ENCODE measurements around the gene KRTAP9-2.
"Not testable (repeated sequence)": the region's sequence is repeated elsewhere in the genome, so short reads cannot be mapped to it uniquely, and the experiment has no call there.

The KRTAP9-2 gene

DNA sequence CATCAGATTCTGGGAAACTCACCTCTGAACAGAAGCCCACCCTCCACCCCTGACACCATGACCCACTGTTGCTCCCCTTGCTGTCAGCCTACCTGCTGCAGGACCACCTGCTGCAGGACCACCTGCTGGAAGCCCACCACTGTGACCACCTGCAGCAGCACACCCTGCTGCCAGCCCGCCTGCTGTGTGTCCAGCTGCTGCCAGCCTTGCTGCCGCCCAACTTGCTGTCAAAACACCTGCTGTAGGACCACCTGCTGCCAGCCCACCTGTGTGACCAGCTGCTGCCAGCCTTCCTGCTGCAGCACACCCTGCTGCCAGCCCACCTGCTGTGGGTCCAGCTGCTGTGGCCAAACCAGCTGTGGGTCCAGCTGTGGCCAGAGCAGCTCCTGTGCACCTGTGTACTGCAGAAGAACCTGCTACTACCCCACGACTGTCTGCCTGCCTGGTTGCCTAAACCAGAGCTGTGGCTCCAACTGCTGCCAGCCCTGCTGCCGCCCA is at the start of gene KRTAP9-2:
Gene KRTAP9-2, plus strand, starts transcription at position 51 of the 498 bp plus-strand sequence. Its CDS starts 7 bp downstream, at position 58.
- DNase-seq (ENCODE audit: low spot score) = not testable (repeated sequence)

DNA sequence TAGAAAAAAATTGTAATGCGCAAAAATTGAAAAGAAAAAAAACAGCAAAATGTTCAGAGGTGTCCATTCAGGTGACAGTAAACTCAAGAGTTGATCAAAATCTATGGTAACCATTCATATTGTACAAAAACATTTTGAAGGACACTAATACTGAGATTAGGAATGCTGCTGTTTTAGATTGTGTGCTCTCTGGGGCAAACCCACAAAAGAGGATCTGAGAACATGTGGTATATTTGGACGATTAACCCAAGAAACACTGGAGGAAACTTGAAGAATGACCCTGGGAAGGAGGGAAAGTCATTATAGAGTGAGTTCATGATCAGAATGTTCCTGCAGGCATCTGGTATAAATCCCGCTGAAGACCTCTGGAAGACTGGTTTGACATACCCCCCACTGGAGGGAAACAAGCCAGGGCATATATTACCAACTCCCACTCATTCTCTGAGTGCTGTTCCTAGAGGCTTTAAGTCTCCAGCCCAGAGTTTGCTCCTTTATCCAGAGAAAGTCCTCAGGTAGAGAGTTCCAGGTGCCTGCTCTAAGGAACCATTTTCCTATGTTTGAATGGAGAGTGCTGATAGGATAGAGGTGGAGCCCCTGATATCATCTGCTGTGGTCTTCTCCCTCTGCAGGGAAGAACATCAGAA is 49.6 kb upstream of the KRTAP9-2 start:
- DNase-seq (ENCODE audit: low spot score) = no peak

- no peak for DNase-seq (ENCODE audit: low spot score)
Observed at GRCh38 chr17:41177727-41178271, 48.6 kb upstream of the KRTAP9-2 start, which contains the start of gene KRTAP4-2. Gene KRTAP4-2 (minus strand): TSS chr17:41178221. CDS start chr17:41178164, 57 bp downstream.

DNA sequence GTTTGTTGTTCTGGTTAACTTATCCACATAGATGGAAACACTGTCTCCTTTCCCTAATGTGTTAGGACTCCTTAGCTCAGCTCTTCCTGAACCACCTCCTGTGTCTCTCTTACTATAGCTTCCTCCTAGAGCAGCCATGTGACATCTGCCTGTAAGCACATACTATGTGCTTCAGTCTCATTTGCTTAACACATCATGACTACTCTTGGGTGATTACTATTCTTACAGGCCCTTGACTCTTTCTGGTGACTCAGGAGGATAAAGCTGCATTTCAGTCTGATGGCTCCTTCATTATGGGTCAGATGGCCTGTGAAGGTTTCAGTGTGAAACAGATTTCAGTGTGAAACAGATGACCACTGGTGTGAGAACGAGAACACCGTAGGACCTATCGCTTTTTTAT is 48.1 kb upstream of the KRTAP9-2 start:
- DNase-seq (ENCODE audit: low spot score) = no peak

DNA sequence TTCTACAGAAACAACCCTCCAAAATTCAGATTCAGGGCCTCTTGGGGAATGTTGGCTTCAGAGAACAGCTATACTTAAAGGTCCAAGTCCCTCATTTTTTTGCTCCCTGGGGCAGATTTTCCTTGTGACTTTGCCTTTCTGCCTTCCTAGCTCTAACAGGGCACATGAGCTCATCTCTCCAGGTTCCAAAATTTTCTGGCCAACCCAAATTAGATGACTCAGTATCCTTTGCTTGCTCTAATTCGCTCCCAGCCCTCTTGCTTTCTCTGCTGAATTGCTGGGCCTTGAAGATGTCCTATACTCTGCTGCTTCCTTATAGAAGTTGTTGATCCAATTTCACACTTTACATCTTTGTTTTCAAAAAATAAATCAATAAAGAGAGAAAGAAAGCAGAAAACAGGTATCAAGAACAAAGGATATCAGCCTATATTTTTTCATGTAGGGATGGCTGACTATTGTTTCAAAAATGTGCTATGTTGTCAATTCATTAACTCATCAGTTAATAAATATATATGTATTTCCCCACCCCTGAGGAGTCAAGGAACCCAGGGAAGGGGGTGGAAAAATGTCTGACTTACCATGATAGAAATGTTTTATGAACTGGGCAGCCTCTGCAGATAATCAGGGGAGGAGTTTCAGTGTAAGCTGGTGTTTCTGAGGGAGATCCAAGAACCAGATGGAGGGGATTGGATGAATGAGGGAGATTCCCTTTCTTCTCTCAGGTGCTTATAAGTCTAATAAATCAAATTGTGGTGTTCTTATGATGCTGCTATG is 47.4 kb upstream of the KRTAP9-2 start:
- DNase-seq (ENCODE audit: low spot score) = no peak

DNA sequence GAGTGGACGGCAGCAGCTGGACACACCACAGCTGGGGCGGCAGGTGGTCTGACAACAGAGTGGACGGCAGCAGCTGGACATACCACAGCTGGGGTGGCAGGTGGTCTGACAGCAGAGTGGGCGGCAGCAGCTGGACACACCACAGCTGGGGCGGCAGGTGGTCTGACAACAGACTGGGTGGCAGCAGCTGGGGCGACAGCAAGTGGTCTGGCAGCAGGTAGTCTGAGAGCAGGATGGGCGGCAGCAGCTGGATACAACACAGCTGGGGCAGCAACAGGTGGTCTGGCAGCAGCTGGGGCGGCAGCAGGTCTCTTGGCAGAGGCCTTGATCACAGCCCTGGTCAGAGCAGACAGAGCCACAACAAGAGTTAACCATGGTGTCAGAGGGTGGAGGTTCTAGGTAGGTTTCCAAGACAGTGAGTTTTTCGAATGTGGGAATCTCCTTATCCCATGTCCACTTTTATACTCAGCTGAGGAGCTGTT is 41.9 kb upstream of the KRTAP9-2 start, which contains the start of gene KRTAP4-1:
Gene KRTAP4-1, minus strand, starts transcription at position 432 of the 482 bp plus-strand sequence. Its CDS starts 57 bp downstream, at position 375.
- DNase-seq (ENCODE audit: low spot score) = no peak

DNA sequence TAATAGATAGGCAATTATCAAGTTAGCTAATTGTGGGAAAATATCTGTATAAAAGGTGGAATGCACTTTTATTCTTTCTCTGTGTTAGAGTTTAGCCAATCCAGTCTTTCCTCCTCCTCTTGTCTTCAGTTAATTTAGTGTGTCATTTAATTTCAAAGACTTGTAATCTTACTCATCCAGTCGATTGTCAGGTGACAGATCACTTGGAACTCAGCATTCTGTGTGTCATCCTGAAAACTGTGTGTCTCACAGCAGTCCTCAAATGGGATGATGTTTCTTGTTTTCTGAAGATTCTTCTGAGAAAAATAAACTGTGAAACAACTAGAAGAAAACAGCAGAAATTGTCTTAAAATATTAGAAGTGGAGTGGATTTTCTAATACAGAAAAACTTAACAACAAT is 41.4 kb upstream of the KRTAP9-2 start:
- DNase-seq (ENCODE audit: low spot score) = no peak

DNA sequence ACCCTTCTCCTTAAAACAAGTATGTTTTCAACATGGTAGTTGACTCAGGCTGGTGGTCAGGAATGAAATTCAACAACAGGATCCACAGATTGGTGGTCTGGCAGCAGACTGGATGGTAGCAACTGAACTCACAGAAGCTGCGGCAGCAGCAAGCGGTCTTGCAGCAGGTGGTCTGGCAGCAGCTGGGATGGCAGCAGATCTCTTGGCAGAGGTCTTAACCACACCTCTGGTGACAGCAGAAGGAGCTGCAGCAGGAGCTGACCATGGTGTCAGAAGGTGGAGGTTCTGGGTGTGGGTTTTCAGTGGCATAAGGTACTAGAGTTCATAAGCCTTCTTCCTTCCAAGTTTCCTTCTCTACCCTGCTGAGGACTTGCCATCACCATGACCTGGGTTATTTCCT is 39.6 kb upstream of the KRTAP9-2 start:
- no peak for DNase-seq (ENCODE audit: low spot score)

- DNase-seq (ENCODE audit: low spot score) = not testable (repeated sequence)
Observed at GRCh38 chr17:41189837-41190318, 36.6 kb upstream of the KRTAP9-2 start, which contains the start of gene KRTAP9-1. Gene KRTAP9-1 (plus strand): TSS chr17:41189887. CDS start chr17:41189887, 0 bp downstream.

- DNase-seq (ENCODE audit: low spot score) = no peak
Observed at GRCh38 chr17:41190328-41190727, 36.1 kb upstream of the KRTAP9-2 start.

- DNase-seq (ENCODE audit: low spot score) = no peak
Observed at GRCh38 chr17:41196068-41196467, 30.4 kb upstream of the KRTAP9-2 start.

DNA sequence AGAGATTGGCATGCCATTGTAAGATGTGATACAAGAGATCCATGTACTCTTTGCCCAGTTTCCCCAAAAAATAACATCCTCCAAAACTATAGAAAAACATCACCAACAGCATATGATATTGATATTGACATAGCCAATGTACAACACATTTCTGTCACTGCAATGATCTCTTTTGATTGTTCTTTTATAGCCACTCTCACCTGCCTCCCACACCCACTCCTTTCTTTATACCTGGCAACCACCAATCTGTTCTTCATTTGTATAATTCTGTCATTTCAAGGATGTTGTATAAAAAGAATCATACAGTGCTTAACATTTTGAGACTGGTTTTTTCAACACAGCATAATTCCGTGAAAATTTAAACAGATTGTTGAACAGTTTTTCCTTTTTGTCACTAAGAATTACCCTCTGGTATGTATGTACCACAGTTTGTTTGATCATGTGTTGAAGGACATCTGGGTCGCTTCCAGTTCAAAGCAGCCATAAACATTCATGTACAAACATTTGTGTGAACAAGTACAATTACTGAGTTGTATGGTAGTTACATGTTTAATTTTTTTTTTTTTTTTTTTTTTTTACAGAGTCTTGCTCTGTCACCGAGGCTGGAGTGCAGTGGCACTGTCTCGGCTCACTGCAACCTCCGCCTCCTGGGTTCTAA is 26.9 kb upstream of the KRTAP9-2 start:
- no peak for DNase-seq (ENCODE audit: low spot score)

- no peak for DNase-seq (ENCODE audit: low spot score)
Observed at GRCh38 chr17:41211845-41212466, 14.5 kb upstream of the KRTAP9-2 start.

DNA sequence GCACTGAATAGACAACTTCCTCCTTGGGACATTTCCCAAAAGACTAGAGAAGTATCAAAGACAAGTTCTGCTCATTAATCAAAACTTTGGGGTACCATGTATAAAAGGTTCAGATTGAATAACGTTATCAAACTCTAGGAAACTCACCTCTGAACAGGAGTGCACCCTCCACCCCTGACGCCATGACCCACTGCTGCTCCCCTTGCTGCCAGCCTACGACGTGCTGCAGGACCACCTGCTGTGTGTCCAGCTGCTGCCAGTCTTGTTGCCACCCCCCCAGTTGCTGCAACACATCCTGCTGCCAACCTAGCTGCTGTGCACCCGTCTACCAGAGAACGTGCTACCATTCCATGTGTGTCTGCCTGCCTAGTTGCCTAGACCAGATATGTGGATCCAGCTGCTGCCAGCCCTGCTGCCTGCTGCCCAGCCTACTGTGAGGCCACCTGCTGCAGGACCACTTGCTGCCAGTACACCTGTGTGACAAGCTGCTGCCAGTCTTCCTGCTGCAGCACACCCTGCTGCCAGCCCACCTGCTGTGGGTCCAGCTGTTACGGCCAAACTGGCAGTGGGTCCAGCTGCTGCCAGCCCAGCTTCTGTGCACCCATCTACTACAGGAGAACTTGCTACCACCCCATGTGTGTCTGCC is 13.8 kb upstream of the KRTAP9-2 start:
- no peak for DNase-seq (ENCODE audit: low spot score)

DNA sequence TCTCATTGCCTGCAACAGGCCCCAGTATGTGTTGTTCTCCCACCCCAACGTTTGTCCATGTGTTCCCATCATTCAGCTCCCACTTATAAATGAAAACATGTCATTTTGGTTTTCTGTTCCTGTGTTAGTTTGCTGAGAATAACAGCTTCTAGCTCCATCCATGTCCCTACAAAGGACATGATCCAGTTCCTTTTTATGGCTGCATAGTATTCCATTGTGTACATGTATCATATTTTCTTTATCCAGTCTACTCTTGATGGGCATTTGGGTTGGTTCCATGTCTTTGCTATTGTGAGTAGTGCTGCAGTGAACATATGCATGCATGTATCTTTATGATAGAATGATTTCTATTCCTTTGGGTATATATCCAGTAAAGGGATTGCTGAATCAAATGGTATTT is 10.8 kb upstream of the KRTAP9-2 start:
- no peak for DNase-seq (ENCODE audit: low spot score)

DNA sequence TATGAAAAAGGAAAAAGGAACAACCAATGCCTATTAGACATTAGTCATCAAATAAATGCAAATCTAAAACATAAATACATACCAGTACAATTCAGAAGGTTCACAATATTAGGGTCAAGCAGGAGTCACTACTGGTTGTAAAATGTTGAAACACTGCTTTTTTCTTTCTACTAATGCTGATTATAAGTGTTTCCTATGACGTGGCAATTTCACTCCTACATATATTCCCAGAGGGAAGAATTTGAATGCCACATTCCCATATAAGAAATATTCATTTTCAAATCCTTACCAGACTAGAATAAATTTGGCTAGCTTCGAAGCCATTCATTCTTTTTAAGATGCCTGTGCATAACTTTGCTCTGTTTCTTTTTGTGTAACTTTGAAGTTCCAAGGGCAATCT is 2.6 kb upstream of the KRTAP9-2 start:
- DNase-seq (ENCODE audit: low spot score) = no peak

- DNase-seq (ENCODE audit: low spot score) = no peak
Observed at GRCh38 chr17:41226051-41226450, 397 bp upstream of the KRTAP9-2 start.

- no peak for DNase-seq (ENCODE audit: low spot score)
Observed at GRCh38 chr17:41230094-41230493, 3.6 kb downstream of the KRTAP9-2 start.

DNA sequence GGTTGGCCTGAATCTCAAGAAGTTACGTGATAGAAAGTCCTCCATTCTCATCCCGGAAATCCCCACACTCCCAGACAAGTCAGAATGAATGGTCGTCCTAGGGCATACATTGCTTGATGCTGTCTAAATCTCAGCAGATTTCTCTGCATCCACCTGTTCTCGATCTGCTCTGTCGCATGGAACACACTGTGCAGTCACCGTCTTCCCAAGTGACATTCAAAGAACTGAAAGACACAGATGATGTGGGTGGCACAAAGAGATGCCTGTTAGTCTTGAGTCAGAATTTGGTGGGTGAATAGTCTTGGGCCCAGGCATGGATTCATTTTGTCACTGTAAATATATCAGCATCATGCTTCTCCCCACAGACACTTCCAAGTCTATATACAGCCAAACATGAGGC is 5.3 kb downstream of the KRTAP9-2 start:
- DNase-seq (ENCODE audit: low spot score) = no peak

DNA sequence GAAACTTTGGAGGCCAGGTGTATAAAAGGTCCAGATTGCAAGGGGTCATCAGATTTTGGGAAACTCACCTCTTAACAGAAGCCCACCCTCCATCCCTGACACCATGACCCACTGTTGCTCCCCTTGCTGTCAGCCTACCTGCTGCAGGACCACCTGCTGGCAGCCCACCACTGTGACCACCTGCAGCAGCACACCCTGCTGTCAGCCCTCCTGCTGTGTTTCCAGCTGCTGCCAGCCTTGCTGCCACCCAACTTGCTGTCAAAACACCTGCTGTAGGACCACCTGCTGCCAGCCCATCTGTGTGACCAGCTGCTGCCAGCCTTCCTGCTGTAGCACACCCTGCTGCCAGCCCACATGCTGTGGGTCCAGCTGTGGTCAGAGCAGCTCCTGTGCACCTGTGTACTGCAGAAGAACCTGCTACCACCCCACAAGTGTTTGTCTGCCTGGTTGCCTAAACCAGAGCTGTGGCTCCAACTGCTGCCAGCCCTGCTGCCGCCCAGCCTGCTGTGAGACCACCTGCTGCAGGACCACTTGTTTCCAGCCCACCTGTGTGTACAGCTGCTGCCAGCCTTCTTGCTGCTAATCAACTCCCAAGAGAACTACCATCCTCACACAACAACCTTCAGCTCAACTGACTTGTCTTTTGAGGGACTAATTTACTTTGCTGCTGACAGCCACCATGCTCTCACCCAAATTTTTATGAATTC is 6.1 kb downstream of the KRTAP9-2 start, which contains the start of gene KRTAP9-3:
Gene KRTAP9-3, plus strand, starts transcription at position 51 of the 707 bp plus-strand sequence. Its CDS starts 53 bp downstream, at position 104.
- not testable (repeated sequence) for DNase-seq (ENCODE audit: low spot score)
